Spleen (tissue), 11 donors: ENCODE data around the gene NKAIN2. TPM values are rescaled to one million over a fixed set of nuclear protein-coding genes. Genes with fewer than 3 reads are reported as not detected.

Source experiments
- DNase-seq: peaks from one replicate; pipeline ENCODE4 v3.0.0-alpha.2; 2020
- H3K27ac ChIP-seq, 8 donors: fragments of 200-600 bp; sonication (generic) in 7 of 8; 1 replicate in 4 of 8; 2 replicates in 4 of 8; pipeline versions ENCODE4 v1.5.0 to v1.8.0; 2016 to 2021; ENCODE audit warnings: inconsistent platforms in 4 of 8, mild to moderate bottlenecking in 4 of 8, moderate library complexity in 1 of 8
- H3K27me3 ChIP-seq, 7 donors: fragments of 200-600 bp; sonication (generic) in 6 of 7; replicated peaks in 1 of 7; 1 replicate in 4 of 7; 2 replicates in 3 of 7; pipeline versions ENCODE4 v1.5.0 to v1.8.0; 2016 to 2021; ENCODE audit warnings: inconsistent platforms in 3 of 7, mild to moderate bottlenecking in 1 of 7
- H3K36me3 ChIP-seq, 6 donors: fragments of 200-600 bp; sonication (generic) in 5 of 6; 1 replicate in 4 of 6; 2 replicates in 2 of 6; pipeline versions ENCODE4 v1.5.0 to v1.8.0; 2016 to 2021; ENCODE audit warnings: inconsistent platforms in 2 of 6
- H3K4me1 ChIP-seq, 6 donors: fragments of 200-600 bp; sonication (generic) in 5 of 6; 1 replicate in 3 of 6; 2 replicates in 3 of 6; pipeline versions ENCODE4 v1.5.0 to v1.8.0; 2016 to 2021; ENCODE audit warnings: inconsistent platforms in 3 of 6
- H3K4me3 ChIP-seq, 8 donors: fragments of 200-600 bp; sonication (generic) in 7 of 8; 1 replicate in 4 of 8; 2 replicates in 4 of 8; pipeline versions ENCODE4 v1.5.0 to v1.8.0; 2016 to 2021; ENCODE audit warnings: inconsistent platforms in 4 of 8, mild to moderate bottlenecking in 4 of 8, moderate library complexity in 2 of 8
- H3K9me3 ChIP-seq, 8 donors: fragments of 200-600 bp; sonication (generic) in 7 of 8; 1 replicate in 4 of 8; 2 replicates in 4 of 8; pipeline versions ENCODE4 v1.5.0 to v1.8.0; 2016 to 2021; ENCODE audit warnings: inconsistent platforms in 4 of 8
- CTCF ChIP-seq, 11 experiments: fragments of 200-600 bp in 7 of 11; fragments of 450-650 bp in 4 of 11; sonication (generic) in 4 of 11; IDR thresholded peaks in 8 of 11; conservative IDR thresholded peaks in 3 of 11; 1 replicate in 7 of 11; 2 replicates in 4 of 11; pipeline versions ENCODE4 v1.4.0 to v1.8.0; 2016 to 2021; ENCODE audit warnings: antibody characterized with exemption in 11 of 11, inconsistent platforms in 4 of 11, mild to moderate bottlenecking in 1 of 11
- POLR2A ChIP-seq, 3 donors: fragments of 450-650 bp; IDR thresholded peaks; one replicate each; pipeline ENCODE4 v1.5.1; 2017; ENCODE audit warnings: antibody characterized with exemption in 3 of 3, mild to moderate bottlenecking in 1 of 3
- POLR2AphosphoS5 ChIP-seq, 3 donors: sonication (generic); formaldehyde crosslinking; IDR thresholded peaks; one replicate each; pipeline ENCODE4 v1.5.1; 2017; ENCODE audit warnings: antibody characterized with exemption in 3 of 3
- WGBS, 5 donors: extraction: QIAGEN DNeasy Blood & Tissue Kit in 3 of 5; methylation state at CpG; one replicate each; pipeline versions ENCODE4 v1.1.5 to v1.1.7; 2013 to 2018; 5-methylcytosine and 5-hydroxymethylcytosine counted together
- intact Hi-C: fragments of 100-400 bp; cut with DNase I; formaldehyde crosslinking; loops from one replicate; pipeline ENCODE4 v1.15.0; 2023; ENCODE audit warnings: low total_unique reads
- polyA plus RNA-seq, 3 donors: library from polyadenylated mRNA; stranded (reverse); fragments of 200-250 nt; gene quantifications; one replicate each; pipeline ENCODE4 v1.2.1, GENCODE V29; 2013
- total RNA-seq, 7 donors: library from RNA; depleted of rRNA in 3 of 7; stranded (reverse); fragments of >200 nt in 3 of 7; fragmentation: NEBNext Ultra II Directional in 4 of 7; extraction: Animal tissue kit (Norgen Biotek cat#: 25700) in 4 of 7; gene quantifications; one replicate each; pipeline versions ENCODE4 v1.1.0 to v1.2.1, GENCODE V29; 2016 to 2021
- donor health status: healthy with polysubstance abuse.
- donor health status: DM: no; HTN: no; CAD: no; lungs with moderate emphysema.
- donor health status: DM: no; HTN: no; CAD: no.
- donor health status: Bipolar disorder and iron deficiency.
- donor health status: healthy.
- donor health status: DM: no; HTN: no; CAD: no.
- donor health status: DM: yes; HTN: yes; CAD: no.

NKAIN2 gene
- total and polyA plus RNA-seq, 10 donors = 0.13 to 0.51 (median 0.18) TPM; not detected in 4

DNA sequence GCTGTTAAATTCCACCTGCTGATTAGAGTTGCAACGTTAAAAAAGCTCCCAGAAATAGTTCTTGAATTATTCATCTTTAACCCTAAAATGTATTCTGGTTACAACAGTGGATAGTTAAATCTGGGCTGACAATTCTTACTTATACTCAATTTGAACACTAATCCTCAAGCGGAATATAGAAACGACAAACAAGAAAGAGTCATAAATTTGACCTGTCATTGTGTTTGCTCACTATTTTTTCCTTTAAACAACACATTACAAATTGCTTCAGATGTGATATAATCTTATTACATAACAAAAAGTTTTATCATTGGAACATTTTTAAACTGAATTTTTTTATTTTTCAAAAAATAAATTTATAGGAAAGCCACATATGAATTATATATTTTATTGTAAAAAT lies 1054.1 kb downstream of the NKAIN2 start:
- no peak for TF ChIP-seq POLR2AphosphoS5 (IDR thresholded peaks at IDR 0.05)
- no peak for TF ChIP-seq POLR2A (IDR thresholded peaks at IDR 0.05)
- TF ChIP-seq CTCF (IDR thresholded peaks at IDR 0.05 in 8 of 11, conservative IDR thresholded peaks at IDR 0.05 in 3 of 11) = no peak
- Histone ChIP-seq H3K4me1 (no peaks in the 10 kb centered on the region), H3K36me3 (no peaks in the 10 kb centered on the region), H3K27me3 (no peaks in the 10 kb centered on the region), H3K27ac (no peak overlapping the region), H3K9me3 (no peaks in the 10 kb centered on the region), H3K4me3 (no peak overlapping the region)
- DNase-seq = no peak
- WGBS, 5 donors = 69 to 79% (median 73%) methylated on average over 3 of the region's 3 CpGs
- intact Hi-C loops = no loop called here

DNA sequence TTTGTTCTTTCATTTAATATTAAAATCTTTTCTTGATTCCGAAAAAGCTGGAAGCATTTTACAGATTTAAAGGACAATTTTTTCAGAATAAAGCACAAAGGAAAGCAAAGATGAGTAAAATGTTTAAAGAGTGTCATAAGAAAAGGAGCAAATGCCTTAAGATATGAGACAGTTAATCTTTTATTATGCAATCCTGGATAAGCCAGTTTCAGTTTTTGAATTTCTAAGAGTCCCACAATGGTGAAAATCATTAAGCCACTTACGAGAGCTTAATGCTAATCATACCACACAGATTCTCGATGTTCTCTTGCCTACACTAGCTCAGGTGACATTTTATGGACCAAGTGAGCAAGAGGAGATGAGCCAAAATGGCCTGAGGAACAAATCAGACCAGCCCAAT lies 1054.9 kb downstream of the NKAIN2 start:
- Histone ChIP-seq H3K27ac (no peak overlapping the region), H3K27me3 (no peaks in the 10 kb centered on the region), H3K4me3 (no peak overlapping the region), H3K9me3 (no peaks in the 10 kb centered on the region), H3K36me3 (no peaks in the 10 kb centered on the region), H3K4me1 (no peaks in the 10 kb centered on the region)
- WGBS, 5 donors = 72 to 91% (median 87%) methylated on average over 3 of the region's 3 CpGs
- intact Hi-C loops = no loop called here
- DNase-seq = no peak
- TF ChIP-seq CTCF (IDR thresholded peaks at IDR 0.05 in 8 of 11, conservative IDR thresholded peaks at IDR 0.05 in 3 of 11) = no peak

GRCh38 chr6:124859366-124859765 lies 1055.7 kb downstream of the NKAIN2 start:
- Histone ChIP-seq H3K27ac (no peak overlapping the region), H3K27me3 (no peaks in the 10 kb centered on the region), H3K9me3 (no peaks in the 10 kb centered on the region), H3K4me3 (no peak overlapping the region), H3K36me3 (no peaks in the 10 kb centered on the region), H3K4me1 (no peaks in the 10 kb centered on the region)
- intact Hi-C loops = no loop called here
- 86 to 98% (median 96%) methylated on average over 1 of the region's 1 CpG for WGBS, 5 donors
- DNase-seq = no peak
- TF ChIP-seq CTCF (IDR thresholded peaks at IDR 0.05 in 8 of 11, conservative IDR thresholded peaks at IDR 0.05 in 3 of 11) = no peak
- no peak for TF ChIP-seq POLR2AphosphoS5 (IDR thresholded peaks at IDR 0.05)
- TF ChIP-seq POLR2A (IDR thresholded peaks at IDR 0.05) = no peak

DNA sequence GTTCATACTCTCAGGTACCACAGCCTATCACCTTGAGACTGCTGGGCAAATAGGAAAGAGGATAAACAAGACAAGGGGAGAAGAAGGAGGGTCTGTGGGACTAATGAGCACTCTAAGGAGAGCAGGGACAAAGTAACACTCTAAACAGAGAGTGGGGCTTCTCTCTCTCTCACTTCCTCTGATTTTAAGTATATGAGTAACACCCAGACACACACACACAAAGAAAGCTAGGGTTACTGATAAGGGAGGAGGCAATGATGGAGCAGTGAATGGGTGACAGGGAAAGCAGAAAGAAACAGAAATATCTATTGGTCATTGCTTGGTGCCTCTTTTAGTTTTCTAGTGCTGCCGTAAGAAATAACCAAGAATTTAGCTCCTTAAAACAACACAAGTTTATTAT lies 1062.4 kb downstream of the NKAIN2 start:
- no peaks in the 10 kb centered on the region for H3K36me3 ChIP-seq
- no peaks in the 10 kb centered on the region for H3K27me3 ChIP-seq
- intact Hi-C loops = no loop called here
- no peak overlapping the region for H3K4me3 ChIP-seq
- no peaks in the 10 kb centered on the region for H3K9me3 ChIP-seq
- no peak overlapping the region for H3K27ac ChIP-seq
- DNase-seq = no peak
- no peak for TF ChIP-seq CTCF (IDR thresholded peaks at IDR 0.05 in 8 of 11, conservative IDR thresholded peaks at IDR 0.05 in 3 of 11)
- TF ChIP-seq POLR2AphosphoS5 (IDR thresholded peaks at IDR 0.05) = no peak
- no peak for TF ChIP-seq POLR2A (IDR thresholded peaks at IDR 0.05)
- 75 to 96% (median 88%) methylated on average over 1 of the region's 1 CpG for WGBS, 5 donors
- H3K4me1 ChIP-seq = no peaks in the 10 kb centered on the region
